HG03354 (cell line): Measurements from ENCODE around the gene NDUFC1.
"Not testable (repeated sequence)": the region's sequence is repeated elsewhere in the genome, so short reads cannot be mapped to it uniquely, and the experiment has no call there.

Experiments
- ATAC-seq: cut with Tn5 transposase; IDR thresholded peaks from one replicate; pipeline ENCODE4 v1.9.1; 2021; ENCODE audit warnings: mild to moderate bottlenecking; ENCODE audit not compliant: unreplicated experiment, poor library complexity, severe bottlenecking

The NDUFC1 gene

GRCh38 chr4:139256349-139256748, 45.9 kb downstream of the NDUFC1 start:
- ATAC-seq: no peak

- not testable (repeated sequence) for ATAC-seq
These were observed 46.7 kb downstream of the NDUFC1 start for GRCh38 chr4:139255581-139255980.

- ATAC-seq: no peak
These were observed 48.6 kb downstream of the NDUFC1 start for GRCh38 chr4:139253713-139254112.

GRCh38 chr4:139253046-139253445, 49.2 kb downstream of the NDUFC1 start:
- ATAC-seq: no peak

GRCh38 chr4:139247700-139248238, 54.5 kb downstream of the NDUFC1 start:
- no peak for ATAC-seq

GRCh38 chr4:139247241-139247640, 55.0 kb downstream of the NDUFC1 start:
- no peak for ATAC-seq

GRCh38 chr4:139246166-139246565, 56.1 kb downstream of the NDUFC1 start:
- no peak for ATAC-seq

- ATAC-seq: no peak
These were observed 56.7 kb downstream of the NDUFC1 start for GRCh38 chr4:139245590-139245989.

- ATAC-seq: no peak
These were observed 58.6 kb downstream of the NDUFC1 start for GRCh38 chr4:139243448-139244365.

- no peak for ATAC-seq
These were observed 59.7 kb downstream of the NDUFC1 start for GRCh38 chr4:139242511-139243051.

- no peak for ATAC-seq
These were observed 60.5 kb downstream of the NDUFC1 start for GRCh38 chr4:139241784-139242151.

GRCh38 chr4:139241086-139241783, 61.0 kb downstream of the NDUFC1 start:
- no peak for ATAC-seq
